NOMO-1 treated with DMSO at 0.1 percent for 48 hours (cell line): ENCODE measurements around the gene TUBGCP3.

Experiments
- DNase-seq: peaks from one replicate; lab custom pipeline; 2025; ENCODE audit not compliant: unreplicated experiment; lab: John Stamatoyannopoulos, UW

The TUBGCP3 gene

GRCh38 chr13:112616586-112617362 is 28.8 kb upstream of the TUBGCP3 start:
- peak; percentile 8 for DNase-seq

- DNase-seq, result no peak
These were observed 27.4 kb upstream of the TUBGCP3 start for GRCh38 chr13:112615391-112615790.

- no peak for DNase-seq
These were observed 26.9 kb upstream of the TUBGCP3 start for GRCh38 chr13:112614835-112615234.

- DNase-seq, result no peak
These were observed 20.3 kb upstream of the TUBGCP3 start for GRCh38 chr13:112608212-112608611.

GRCh38 chr13:112606109-112607001 is 18.4 kb upstream of the TUBGCP3 start:
- DNase-seq, result peak; percentile 90

GRCh38 chr13:112605531-112605990 is 17.6 kb upstream of the TUBGCP3 start:
- no peak for DNase-seq

- no peak for DNase-seq
These were observed 15.8 kb upstream of the TUBGCP3 start for GRCh38 chr13:112603641-112604225.

- no peak for DNase-seq
These were observed 14.2 kb upstream of the TUBGCP3 start for GRCh38 chr13:112602189-112602588.

- no peak for DNase-seq
These were observed 13.4 kb upstream of the TUBGCP3 start for GRCh38 chr13:112601371-112601770.

- no peak for DNase-seq
These were observed 8.3 kb upstream of the TUBGCP3 start for GRCh38 chr13:112596235-112596634.

GRCh38 chr13:112592647-112593046 is 4.7 kb upstream of the TUBGCP3 start:
- DNase-seq, result no peak

GRCh38 chr13:112592181-112592580 is 4.2 kb upstream of the TUBGCP3 start:
- no peak for DNase-seq

GRCh38 chr13:112588490-112589297 is 741 bp upstream of the TUBGCP3 start:
- DNase-seq, result no peak

- DNase-seq, result peak; percentile 68
These were observed 665 bp downstream of the TUBGCP3 start for GRCh38 chr13:112587212-112587763.

- DNase-seq, result no peak
These were observed 1.5 kb downstream of the TUBGCP3 start for GRCh38 chr13:112586334-112586960.

- DNase-seq, result peak; percentile 93
These were observed 4.2 kb downstream of the TUBGCP3 start for GRCh38 chr13:112583592-112584277.

- no peak for DNase-seq
These were observed 5.7 kb downstream of the TUBGCP3 start for GRCh38 chr13:112582263-112582662.

GRCh38 chr13:112580912-112581311 is 7.0 kb downstream of the TUBGCP3 start:
- DNase-seq, result no peak

- no peak for DNase-seq
These were observed 7.7 kb downstream of the TUBGCP3 start for GRCh38 chr13:112580211-112580610.
